NCI-H2107 treated with DMSO at 0.1 percent for 48 hours (cell line): ENCODE data around the gene ADARB2.

Experiments
- DNase-seq: peaks from one replicate; lab custom pipeline; 2025; ENCODE audit not compliant: unreplicated experiment; lab: John Stamatoyannopoulos, UW

Gene ADARB2

GRCh38 chr10:1300218-1300617, 437.1 kb downstream of the ADARB2 start:
- no peak for DNase-seq

- DNase-seq: no peak
Measured at GRCh38 chr10:1299041-1299726, 438.1 kb downstream of the ADARB2 start.

GRCh38 chr10:1297566-1298301, 439.6 kb downstream of the ADARB2 start:
- DNase-seq: no peak

- DNase-seq: no peak
Measured at GRCh38 chr10:1295756-1296480, 441.4 kb downstream of the ADARB2 start.

DNA sequence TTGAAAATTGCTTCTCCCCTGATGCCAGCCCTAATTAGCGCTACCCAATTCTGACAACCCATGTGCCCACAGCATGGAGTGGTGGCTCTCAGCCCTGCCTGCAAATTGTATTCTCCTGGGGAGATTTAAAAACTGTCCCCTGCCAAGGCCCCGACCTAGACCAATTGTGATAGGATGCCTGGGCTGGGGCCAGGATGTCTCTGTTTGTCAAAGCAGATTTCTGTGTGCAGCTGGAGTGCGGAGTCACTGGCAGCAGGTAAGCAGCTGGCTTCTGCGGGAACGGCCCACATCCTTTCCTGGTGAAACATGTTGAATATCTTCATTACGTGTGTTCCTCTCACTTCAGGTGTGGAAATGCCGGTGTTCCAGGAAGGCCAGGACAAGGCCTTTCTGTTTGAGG, 442.6 kb downstream of the ADARB2 start:
- no peak for DNase-seq

DNA sequence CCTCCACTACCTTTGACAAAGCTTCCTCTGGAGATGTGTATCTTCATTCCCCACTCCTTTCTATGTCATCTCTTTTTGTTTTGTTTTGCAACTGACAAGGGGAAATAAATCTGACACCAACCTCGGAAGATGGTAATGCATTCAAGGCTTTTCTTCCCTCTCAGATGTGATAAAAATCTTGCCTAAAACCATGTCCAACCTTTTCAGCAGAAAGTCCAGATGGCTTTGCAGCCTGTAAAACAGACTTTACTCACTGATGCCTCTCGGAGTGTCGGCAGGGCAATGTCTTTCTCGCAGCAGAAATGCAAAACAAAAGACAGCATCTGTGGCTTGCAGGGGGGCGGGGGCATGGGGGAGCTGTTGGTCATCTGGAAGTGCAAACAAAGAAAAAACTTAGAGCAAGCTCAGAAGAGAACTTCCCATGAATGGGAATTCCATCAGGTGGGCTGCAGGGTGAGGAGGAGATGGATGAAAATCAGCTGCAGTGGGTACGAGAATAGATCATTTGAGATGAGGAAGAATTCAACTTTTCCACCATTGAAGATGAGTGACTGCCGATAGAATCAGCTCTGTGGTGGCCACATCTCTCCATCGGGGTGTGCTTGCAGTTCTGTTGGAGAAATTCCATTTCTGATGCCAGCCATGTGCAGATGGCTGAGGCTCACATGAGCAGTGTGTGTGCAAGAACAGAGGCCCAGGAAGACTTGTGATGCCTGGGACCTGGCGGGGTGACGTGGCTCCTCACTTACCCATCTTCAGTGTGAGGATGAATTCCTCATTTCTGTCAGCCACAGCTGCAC, 443.5 kb downstream of the ADARB2 start:
- DNase-seq: no peak

DNA sequence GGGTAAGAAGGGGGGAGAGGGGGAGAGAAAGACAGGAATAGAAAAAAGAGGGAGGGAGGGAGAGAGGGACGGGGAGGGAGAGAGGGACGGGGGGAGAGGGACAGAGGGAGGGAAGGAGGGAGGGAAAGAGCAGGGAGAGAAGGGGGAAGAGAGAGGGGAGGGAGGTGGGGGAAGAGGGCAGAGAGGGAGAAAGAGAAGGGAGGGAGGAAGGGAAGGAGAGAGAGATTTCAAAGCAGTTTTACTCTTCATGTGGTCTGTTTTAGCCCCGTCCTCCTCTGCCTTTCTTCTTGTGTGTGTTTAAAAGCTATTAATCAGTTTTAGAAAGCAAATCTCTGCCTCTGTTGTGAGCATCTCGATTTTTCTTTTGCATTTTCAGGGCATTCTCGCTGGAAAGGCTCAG, 444.2 kb downstream of the ADARB2 start:
- no peak for DNase-seq

- DNase-seq: no peak
Measured at GRCh38 chr10:1292611-1293031, 444.7 kb downstream of the ADARB2 start.

- no peak for DNase-seq
Measured at GRCh38 chr10:1291178-1292090, 445.9 kb downstream of the ADARB2 start.

DNA sequence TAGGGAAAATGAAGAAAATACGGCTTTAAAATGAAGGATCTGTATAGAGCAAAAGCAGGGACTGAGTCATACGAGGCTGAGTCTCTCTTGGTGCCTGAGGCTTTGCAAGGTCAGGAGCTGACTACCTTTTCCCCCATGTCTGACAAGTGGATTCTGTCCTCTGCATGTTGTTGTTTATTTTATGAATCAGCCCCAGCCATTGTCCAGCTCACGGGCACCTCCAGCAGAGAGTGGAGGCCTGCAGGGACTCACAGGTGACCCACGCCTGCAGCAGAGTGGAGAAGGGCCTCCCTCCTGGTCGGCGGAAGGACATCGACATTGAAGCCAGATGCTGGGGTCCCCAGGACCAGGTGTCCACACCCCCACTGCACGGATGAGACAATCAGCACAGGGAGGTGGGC, 447.3 kb downstream of the ADARB2 start:
- DNase-seq: no peak

GRCh38 chr10:1289591-1289990, 447.7 kb downstream of the ADARB2 start:
- DNase-seq: no peak

DNA sequence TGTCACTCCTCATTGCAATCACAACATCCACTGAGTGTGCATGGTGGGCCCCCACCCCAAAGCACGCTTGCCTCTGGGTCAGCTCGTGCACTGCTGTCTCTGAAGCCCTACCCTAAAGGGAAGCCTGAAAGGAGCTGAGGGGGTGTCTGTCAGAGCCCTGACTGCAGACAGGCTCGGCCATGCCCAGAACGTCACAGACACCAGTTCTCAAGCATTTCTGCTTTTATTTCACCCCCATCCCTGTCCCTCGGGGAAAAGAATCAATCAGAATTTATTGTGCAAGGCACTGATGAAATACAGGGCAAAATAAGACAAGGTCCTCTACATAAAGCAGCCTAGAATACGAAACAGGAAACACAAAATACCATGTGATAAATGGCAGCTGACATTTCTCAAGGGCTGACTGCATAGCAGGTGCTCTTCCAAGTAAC, 449.3 kb downstream of the ADARB2 start:
- peak; percentile 26 for DNase-seq

GRCh38 chr10:1287487-1287886, 449.8 kb downstream of the ADARB2 start:
- no peak for DNase-seq

- DNase-seq: no peak
Measured at GRCh38 chr10:1284076-1284475, 453.2 kb downstream of the ADARB2 start.

DNA sequence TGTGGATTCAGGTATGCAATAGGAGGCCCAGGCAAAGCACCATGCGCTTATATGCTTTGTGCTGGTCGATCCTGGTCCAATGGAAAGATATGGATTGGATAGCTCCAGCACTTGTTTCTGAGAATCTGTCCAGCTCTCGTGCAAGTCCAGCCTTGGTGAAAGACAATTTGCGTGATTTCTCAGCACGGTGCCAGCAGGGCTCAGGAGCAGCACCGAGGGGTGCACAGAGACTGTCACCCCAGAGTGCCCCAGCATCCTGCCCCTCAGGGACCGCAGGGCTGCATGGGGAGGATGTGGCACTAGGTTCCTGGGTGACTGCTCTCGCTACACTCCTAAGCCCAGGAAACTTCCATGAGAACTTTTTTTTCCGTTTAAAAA, 455.9 kb downstream of the ADARB2 start:
- DNase-seq: no peak

GRCh38 chr10:1280466-1281404, 456.6 kb downstream of the ADARB2 start:
- DNase-seq: no peak

GRCh38 chr10:1278306-1278705, 459.0 kb downstream of the ADARB2 start:
- no peak for DNase-seq

DNA sequence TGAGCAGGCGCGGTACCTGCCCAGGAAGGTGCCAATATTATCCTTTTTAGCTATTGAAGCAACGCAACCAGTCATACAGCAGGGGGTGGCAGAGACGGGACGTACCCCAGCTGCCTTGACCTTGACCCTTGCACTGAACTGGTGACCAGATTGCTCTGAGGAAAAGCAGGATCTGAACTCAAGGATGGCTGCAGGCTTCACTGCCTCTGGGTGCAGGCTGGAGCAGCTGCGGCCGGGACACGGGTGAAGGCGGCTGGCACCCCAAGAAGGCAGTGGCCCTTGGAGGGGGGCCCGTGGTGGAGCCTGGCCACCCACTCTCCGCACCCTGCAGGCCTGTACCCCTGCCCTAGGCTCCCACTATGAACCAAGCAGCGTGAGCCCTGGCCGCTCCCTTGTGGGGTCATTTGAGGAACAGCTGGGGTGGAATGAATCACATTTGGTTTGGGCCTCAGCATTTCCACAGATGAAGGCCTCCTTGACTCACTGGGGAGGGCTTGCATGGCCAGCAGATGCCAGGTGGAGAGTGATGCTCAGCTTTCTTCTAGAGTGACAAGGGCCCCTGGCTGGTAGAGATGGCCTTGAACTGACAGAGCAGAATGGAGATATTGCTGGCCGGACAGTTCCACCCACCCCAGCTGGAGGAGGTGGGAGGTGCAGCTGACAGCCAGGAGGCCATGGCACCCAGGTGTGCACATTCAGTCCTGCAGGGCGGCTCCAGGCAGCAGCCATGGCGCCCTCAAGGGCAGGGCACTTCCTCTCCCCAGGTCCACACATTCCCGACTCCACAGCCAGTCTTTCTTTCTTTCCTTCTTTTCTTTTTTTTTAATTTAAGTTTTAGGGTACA, 462.4 kb downstream of the ADARB2 start:
- DNase-seq: no peak
